Measurements from ENCODE around the gene NDUFAF8.

Gene NDUFAF8

DNA sequence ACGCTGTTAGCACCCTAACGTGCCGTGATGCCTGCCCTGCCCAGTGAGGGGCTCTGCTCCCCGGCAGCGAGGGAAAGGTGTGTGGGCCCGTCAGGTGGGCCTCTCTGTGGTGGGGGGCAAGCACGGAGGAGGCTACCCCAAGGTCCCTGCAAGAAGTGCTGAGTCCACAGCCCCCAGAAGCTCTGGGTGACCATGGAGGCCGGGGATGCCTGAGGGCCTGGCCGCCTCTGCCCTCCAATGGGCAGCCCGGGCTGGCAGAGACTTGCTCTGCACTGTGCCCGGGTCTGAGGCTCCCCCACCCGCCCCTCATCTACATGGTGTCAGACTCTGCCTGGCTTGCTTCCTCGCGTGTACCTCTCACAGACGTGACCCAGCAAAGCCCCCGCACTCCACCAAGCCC lies 43.8 kb downstream of the NDUFAF8 start:
- no peaks in the 10 kb centered on the region; the same call in 1 of the 2 replicates for H3K36me3 ChIP-seq
- DNase-seq = no peak

DNA sequence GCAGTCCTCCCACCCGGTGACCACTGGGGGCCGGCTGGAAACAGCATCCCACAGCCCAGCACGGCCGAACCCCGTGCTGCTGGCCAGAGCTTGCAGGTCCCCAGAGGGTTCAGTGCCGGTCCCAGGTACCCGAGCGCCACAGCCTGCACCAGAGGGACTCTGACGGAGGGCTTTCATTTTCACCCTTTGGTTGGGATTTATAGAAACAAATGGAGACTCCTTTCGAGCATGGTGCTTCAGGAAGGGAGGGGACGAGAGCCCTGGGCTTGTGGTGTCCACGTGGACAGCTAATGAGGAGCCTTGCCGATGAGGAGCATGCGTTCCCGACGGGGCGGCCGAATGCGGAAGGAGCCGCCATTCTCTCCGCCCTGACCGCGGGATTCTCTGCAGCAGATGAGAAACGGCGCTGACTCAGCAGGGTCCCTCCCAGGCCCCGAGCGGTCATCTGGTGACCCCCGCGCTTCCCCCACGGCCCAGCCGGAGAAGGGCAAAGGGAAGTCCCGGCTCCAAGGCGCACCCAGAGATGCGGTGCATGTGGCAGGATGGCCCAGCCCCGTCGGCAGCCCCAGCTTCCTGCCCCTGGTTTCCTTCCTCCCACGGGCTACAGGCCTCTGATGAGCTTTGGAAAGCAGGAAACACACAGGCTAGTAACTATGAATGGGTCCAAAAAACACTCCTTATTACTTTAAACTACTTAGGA lies 46.2 kb downstream of the NDUFAF8 start:
- H3K36me3 ChIP-seq = no peaks in the 10 kb centered on the region
- no peak overlapping the region for H3K4me3 ChIP-seq (ENCODE audit: low read depth, low read length)
- TF ChIP-seq, protein P1, sequence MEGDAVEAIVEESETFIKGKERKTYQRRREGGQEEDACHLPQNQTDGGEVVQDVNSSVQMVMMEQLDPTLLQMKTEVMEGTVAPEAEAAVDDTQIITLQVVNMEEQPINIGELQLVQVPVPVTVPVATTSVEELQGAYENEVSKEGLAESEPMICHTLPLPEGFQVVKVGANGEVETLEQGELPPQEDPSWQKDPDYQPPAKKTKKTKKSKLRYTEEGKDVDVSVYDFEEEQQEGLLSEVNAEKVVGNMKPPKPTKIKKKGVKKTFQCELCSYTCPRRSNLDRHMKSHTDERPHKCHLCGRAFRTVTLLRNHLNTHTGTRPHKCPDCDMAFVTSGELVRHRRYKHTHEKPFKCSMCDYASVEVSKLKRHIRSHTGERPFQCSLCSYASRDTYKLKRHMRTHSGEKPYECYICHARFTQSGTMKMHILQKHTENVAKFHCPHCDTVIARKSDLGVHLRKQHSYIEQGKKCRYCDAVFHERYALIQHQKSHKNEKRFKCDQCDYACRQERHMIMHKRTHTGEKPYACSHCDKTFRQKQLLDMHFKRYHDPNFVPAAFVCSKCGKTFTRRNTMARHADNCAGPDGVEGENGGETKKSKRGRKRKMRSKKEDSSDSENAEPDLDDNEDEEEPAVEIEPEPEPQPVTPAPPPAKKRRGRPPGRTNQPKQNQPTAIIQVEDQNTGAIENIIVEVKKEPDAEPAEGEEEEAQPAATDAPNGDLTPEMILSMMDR (IDR thresholded peaks at IDR 0.05; ENCODE audit: low read depth, low read length) = no peak
- no peaks in the 10 kb centered on the region for H3K9me3 ChIP-seq
- no peak for DNase-seq
- H3K4me1 ChIP-seq = no peaks in the 10 kb centered on the region
- H3K27me3 ChIP-seq = no peaks in the 10 kb centered on the region

More for the DNA sequence above, 43.8 kb downstream of the NDUFAF8 start:
- TF ChIP-seq, protein P1 (IDR thresholded peaks at IDR 0.05; ENCODE audit: low read depth, low read length) = no peak
- Histone ChIP-seq H3K4me1 (peaks cover 1% of the 10 kb centered on the region; the same call in 1 of the 2 replicates), H3K4me3 (ENCODE audit: low read depth, low read length) (no peak overlapping the region), H3K9me3 (no peaks in the 10 kb centered on the region), H3K27me3 (no peaks in the 10 kb centered on the region)

DNA sequence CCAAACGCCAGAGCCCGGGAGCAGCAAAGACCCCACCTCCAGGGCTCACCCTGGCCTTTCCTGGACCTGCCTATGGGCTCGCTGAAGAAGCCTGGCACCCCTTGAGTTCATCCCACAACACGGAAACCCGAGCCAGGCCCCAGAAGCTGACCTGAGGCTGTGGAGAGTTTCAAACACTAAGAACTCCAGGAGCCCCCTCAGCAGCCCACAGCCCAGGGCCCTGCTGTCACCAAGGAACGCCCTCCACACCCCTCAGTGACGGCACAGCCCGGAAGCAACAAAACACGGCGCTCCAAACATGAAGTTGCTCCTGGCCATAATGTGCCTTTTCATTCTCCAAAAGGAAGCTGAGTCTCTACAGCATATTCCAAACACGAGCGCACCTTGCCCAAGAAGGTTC lies 46.8 kb downstream of the NDUFAF8 start:
- H3K36me3 ChIP-seq = no peaks in the 10 kb centered on the region
- H3K4me1 ChIP-seq = no peaks in the 10 kb centered on the region
- H3K4me3 ChIP-seq (ENCODE audit: low read depth, low read length) = no peak overlapping the region
- TF ChIP-seq, protein P1 (IDR thresholded peaks at IDR 0.05; ENCODE audit: low read depth, low read length) = no peak
- H3K27me3 ChIP-seq = no peaks in the 10 kb centered on the region
- H3K9me3 ChIP-seq = no peaks in the 10 kb centered on the region
- no peak for DNase-seq

DNA sequence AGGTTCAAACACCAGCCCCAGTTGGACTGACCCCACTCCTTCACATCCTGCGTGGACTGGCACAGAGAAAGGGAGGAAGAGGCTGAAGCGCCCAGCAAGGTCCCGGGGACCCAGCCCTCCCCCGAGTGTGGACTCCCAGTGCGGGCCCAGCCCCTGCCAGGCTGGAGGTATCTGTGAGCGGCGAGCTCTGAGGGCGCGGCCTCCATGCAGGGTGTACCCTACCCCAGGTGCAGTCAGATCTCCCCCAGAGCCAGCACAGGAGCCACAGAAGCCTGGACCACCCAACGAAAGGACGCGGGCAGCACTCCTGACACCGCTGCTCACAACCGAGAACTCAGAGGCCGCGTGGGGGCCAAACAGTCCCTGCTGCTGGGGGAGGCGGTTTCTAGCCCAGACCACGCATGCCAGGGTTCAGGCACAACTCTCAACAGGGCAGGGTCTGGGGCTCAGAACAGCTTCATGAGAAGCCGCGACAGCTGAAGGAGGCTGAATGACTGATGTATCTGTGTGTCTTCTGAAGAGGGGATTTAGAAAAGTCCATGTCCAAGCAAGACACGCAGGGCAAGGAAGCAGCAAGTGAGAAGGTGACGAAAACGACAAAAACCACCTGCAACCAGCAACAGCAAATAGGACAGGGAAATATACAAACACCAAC lies 47.5 kb downstream of the NDUFAF8 start:
- Histone ChIP-seq H3K9me3 (no peaks in the 10 kb centered on the region), H3K4me3 (ENCODE audit: low read depth, low read length) (no peak overlapping the region), H3K36me3 (no peaks in the 10 kb centered on the region), H3K4me1 (no peaks in the 10 kb centered on the region), H3K27me3 (no peaks in the 10 kb centered on the region)
- TF ChIP-seq, protein P1 (IDR thresholded peaks at IDR 0.05; ENCODE audit: low read depth, low read length) = no peak
- no peak for DNase-seq

DNA sequence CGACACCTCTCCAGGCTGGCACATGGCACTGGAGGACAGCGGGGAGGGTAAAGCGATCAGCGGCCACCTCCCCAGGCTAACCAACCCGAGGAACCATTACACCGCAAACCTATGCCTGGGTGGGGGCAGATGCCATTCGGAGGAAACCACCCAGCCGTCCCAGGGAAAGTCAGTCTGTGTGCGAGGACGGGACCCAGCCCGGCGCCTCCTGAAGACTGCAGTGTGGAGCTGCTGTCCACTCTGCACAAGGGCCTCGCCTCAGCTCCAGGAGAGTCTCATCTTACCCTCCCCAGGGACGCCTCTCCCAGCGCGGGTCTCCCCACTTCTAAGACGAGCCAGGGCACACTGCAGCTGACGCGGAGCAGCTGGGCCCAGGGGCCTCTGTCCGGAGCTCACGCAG lies 48.0 kb downstream of the NDUFAF8 start:
- TF ChIP-seq, protein P1 (IDR thresholded peaks at IDR 0.05; ENCODE audit: low read depth, low read length) = no peak
- Histone ChIP-seq H3K4me1 (no peaks in the 10 kb centered on the region), H3K9me3 (no peaks in the 10 kb centered on the region), H3K4me3 (ENCODE audit: low read depth, low read length) (no peak overlapping the region), H3K36me3 (no peaks in the 10 kb centered on the region), H3K27me3 (no peaks in the 10 kb centered on the region)
- no peak for DNase-seq
